Ramos (cell line): ENCODE measurements around the gene M1AP.
"Not testable (repeated sequence)": the region's sequence is repeated elsewhere in the genome, so short reads cannot be mapped to it uniquely, and the experiment has no call there.

ENCODE experiments used
- in situ Hi-C: fragments of 300-500 bp; cut with MboI; formaldehyde crosslinking; loops from one replicate; pipeline ENCODE4 v1.14.3; 2022; ENCODE audit warnings: low sequenced_read_pairs; ENCODE audit not compliant: unreplicated experiment

The M1AP gene

DNA sequence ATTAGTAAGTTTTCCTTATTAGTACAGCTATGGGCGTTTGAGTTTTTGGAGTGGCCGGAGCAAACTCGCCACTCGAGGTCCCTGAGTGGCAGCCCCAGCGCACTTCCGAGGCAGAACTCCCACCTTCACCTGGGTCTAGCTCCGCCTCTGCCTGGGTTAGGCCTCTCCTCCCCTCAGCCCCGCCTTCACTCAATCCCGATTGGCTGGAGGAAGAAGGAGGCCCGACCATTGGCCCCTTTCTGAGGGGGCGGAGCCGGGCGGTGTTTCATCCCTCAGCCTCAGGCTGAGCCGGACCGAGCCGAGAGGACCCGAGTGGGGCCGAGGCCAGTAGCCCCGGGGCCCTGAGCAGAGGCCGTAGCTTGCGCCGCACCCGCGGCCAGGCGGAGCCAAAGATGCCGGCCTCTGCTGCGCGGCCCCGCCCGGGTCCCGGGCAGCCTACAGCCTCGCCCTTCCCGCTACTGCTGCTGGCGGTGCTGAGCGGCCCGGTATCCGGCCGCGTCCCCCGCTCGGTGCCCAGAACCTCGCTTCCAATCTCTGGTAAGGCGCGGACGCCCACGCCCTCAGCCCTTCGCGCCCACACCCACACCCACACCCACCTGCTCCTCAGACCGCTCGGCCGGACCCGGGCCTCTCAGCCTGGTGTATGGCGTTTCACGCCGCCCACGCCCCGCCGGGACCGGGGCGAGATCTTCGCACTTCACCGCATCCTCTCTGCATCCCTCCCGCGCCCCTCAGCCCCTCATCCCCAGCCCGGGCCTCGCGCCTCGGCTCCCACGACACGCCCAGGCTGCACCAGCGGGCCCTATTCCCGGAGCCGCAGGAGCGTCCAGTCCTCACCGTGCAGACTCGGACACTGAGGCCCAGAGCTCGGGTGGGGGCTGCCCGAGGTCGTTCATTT lies 6.1 kb upstream of the M1AP start, which contains the start of gene SEMA4F:
SEMA4F (plus strand) TSS at position 263 of the 898 bp plus-strand sequence; CDS start at position 393, 130 bp downstream.
- in situ Hi-C loops: no loop called here

DNA sequence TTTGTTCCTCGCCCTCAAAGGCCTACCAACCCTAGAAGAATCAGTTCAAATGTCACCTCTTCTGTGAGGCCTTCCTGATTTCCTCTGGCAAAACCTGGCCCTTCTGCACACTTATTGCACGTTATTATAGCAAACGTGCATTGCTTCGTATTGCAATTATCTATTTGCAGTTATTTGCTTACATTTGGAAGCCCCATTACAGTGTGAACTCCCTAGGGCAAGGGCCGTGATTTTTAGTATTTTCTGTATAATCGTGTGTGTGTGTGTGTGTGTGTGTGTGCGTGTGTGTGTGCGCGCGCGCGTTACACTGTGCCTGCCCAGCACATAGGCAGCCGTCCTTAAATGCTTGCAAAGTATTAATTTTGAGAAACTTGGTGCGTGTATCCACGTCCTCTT lies 5.5 kb upstream of the M1AP start:
- in situ Hi-C loops: no loop called here

DNA sequence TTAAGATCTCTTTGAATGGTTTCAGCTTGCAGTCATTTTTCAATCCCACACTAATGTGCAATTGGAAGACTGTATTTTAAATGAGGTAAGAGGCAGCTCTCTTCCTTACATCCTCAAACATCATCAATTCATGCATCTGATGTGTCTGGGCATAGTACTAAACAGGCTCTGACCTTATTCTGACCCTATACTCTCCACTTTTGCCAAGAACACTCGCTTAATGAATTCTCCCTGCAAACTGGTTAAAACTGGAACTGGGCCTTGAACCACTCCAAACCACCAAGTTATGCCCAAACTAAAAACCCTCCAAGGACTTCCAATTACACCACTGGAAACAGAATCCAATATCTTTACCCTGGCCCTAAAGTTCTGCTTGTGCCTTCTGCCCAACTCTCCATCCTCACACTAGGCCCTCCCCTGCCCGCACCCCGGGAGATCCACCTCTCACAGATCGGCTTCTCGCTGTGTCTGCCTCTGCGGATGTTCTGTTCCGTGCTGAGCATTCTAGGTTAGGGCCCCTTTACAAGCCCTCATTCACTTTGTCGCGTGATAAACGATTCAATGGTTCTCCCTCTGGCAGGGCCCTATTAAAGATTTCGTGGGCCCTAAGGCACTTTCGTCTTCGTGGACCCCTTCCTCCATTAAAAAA lies 1.2 kb downstream of the M1AP start:
- in situ Hi-C loops: no loop called here

DNA sequence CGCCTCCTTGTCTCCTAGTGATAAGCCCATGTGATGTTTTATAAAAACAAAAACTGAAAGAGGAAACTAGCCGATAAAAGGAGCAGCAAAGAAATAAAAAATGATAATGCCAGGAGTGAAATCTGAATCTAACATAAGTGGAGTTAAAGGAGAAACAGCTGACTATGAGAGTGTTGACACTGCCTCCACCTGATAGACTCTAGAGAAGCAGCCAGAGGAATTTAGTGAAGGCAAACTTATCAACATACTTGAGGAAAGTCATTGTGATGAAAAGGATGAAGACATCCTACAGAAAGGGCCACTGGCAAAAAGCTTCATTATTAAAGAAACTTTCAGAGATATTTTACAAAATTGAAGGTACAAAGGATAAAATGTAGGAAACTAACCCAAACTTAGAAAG lies 1.9 kb downstream of the M1AP start:
- in situ Hi-C loops: no loop called here

DNA sequence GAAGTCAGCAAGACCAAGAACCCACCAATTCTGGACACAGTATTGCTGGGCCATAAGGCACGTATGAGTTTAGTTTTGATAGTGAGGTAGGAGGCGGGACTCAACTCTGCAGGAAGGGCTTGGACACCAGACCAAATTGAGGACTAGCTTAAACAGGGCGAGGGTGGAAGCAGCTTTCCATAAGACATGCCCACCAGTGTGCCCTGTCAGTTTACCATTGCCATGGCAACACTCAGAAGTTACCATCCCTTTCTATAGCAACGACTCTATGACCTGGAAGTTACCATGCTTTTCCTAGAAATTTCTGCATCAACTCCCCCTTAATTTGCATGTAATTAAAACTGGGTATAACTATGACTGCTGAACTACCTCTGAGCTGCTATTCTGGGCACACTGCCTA lies 2.8 kb downstream of the M1AP start:
- in situ Hi-C loops: no loop called here

DNA sequence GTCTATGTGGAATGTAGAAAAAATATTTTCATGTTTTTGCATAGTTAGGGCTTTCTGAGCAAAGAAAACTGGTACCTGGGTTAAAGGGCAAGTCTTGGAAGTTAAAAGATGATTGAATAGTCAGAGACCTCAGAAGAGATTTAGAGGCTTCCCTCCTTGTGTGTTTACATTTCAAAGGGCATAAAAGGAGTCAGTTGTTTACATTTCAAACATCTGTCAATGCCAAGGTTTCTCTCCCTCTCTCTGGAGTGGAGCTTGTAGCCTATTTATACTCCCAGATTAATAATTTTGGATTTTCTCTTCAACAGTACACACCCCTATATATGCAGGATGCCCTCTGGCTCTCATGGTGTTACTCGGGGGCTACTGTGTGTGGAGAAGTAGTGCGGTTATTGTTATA lies 8.6 kb downstream of the M1AP start:
- in situ Hi-C loops: no loop called here

DNA sequence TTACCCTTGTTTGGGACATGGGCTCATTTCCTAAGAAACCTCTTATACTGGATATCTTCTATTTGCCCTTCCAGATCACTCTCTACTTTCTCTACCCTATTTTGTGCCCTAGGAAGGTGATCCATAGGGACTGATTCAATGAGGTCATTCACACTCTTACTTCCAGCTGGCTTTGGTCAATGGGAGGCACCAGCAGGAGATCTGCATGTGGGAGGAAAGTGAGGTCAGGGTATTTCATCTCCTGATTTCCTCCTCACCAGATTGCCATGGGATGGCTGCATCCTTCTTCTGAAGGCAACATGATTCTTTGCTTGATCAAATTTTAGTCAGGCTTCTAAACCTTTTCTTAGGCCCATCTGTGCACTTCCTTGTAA lies 15.2 kb downstream of the M1AP start:
- in situ Hi-C loops: no loop called here

DNA sequence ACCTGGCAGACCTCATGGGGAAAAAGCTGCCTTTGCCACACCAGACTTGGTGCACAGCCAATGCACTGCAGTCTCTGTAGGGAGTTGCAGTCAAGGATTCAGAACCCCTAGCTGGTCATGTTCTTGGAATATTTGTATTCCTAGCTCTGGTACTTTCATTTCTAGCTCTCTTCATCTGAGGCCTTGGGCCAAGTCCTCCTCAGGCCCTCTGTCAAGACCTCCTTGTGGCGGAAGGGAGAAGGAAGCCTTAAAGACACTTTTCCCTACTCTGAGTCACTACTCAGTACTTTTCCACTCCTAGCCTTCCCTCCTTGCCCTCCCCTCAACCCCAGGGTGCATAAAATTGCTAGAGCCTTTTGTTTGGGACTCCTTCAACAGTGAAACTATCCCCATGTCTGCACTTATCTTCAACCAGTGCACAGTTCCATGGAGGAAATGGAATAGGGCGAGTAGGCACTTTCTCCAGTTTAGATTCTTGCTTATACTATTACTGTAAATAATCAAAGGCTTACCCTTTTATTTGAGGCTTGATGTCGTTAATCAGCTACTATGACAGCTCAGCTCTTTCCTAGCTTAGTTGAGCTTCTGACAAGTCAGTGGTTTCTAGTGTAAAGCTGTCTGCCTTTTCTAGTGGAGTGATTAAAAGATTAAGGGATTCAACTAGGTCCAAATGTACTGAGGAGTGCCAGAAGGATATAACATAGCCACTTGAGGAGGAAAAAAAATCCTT lies 15.8 kb downstream of the M1AP start:
- in situ Hi-C loops: no loop called here

DNA sequence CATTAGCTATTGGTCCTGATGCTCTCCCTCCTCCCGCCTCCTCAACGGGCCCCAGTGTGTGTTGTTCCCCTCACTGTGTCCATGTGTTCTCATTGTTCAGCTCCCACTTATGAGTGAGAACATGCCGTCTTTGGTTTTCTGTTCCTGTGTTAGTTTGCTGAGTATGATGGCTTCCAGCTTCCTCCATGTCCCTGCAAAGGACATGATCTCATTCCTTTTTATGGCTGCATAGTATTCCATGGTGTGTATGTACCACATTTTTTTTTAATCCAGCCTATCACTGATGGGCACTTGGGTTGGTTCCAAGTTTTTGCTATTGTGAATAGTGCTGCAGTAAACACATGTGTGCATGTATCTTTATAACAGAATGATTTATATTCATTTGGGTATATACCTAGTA lies 17.7 kb downstream of the M1AP start:
- in situ Hi-C loops: not testable (repeated sequence)

DNA sequence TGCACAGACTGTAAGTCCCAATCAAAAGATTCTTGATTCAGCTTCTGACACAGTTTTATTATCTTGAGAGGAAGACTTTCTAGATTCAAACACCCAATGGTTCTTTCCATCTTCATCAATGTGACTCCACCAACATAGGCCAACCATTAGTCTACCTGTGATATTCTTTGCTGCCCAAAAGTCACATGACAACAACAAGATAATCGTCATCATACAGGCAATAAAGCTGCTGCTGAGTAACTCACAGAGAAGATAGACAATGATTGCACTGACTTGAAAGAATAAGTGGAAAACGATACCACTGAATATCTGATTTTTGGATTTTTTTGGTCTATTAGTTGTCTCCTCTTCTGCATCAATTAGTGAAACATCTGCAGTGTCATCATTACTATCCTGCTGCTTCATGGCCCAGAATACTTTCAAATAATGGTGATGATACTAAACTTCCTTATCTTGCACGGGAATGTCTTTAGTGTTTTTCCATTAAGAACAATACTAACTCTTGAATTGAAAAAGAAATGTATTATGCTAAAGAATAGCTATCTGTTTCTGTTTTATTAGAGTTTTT lies 19.5 kb downstream of the M1AP start:
- in situ Hi-C loops: no loop called here

DNA sequence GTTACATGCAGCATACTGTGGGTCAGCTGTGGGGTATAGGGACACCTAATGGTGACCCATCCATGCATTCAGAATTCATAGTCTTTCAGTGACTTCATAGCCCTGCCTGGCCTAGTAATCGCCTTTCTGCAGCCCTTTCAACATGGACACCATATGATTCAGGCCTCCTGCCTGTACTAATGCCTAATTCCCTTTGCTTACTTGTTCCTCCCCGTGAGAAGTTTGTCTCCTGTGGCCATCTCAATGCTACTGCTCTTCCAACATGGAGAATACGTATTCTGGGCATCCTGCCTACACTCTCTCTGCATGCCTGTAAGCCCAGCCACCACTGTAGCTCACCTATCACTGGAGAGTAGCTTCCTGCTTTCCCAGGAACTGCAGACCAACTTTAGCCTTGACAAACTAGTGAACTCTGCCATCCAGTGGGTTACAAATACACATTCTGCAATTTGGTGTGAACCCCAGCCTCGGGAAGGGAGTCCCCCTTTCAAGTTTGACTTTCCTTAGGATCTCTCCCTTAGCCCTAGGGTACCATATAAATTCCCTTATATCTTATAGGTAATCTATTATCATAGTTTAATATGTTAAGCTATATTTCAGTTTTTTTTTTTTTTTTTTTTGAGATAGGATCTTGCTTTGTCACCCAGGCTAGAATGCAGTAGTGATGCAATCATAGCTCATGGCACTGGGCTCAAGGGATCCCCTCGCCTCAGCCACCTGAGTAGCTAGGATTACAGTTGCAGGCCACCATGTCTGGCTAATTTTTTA lies 22.3 kb downstream of the M1AP start:
- in situ Hi-C loops: no loop called here

DNA sequence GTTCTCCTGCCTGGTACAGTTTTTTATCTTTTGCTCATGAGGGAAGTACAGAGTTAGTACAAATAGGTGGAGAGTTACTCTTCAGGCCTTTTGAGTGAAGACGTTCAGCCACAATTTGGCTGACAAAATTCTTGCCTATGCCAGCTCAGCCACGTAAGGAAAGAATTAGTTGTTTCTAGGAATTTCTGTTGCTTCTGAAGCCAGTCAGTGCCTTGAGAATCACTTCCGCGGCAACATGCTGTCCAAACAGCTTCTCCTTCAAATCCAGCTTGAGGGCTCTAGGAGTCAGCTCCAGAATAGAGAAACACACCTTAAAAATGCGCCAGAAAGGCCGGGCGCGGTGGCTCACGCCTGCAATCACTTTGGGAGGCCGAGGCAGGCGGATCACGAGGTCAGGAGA lies 27.5 kb downstream of the M1AP start:
- in situ Hi-C loops: no loop called here

DNA sequence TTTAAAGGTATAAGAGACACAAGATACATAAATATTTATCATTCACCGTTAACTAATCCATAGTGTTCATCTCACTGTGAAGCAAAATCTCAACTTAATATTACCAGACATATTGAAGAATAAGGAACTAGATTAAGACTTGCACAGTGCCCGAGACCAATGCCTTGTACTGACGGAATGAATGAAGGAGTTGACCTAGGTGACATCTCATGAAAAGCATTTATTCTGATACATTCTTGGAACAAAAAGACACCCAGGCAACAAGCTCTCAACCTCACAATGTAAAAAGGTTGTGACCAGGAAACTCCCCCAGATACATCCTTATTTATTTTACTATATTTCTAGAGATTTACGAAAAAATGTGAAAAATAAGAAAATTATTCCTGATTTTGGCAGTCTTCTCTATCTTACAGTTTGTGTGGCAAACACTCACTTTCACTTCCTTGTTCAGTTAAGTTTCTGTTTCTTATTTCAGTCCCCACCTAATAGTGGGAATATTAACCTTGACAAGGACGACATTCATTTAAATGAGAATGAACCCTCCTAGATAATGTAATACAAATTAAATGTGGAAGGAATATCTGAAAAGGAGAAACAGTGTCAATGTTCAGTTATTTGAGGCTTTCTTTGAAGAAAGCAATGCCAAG lies 28.4 kb downstream of the M1AP start:
- in situ Hi-C loops: no loop called here

DNA sequence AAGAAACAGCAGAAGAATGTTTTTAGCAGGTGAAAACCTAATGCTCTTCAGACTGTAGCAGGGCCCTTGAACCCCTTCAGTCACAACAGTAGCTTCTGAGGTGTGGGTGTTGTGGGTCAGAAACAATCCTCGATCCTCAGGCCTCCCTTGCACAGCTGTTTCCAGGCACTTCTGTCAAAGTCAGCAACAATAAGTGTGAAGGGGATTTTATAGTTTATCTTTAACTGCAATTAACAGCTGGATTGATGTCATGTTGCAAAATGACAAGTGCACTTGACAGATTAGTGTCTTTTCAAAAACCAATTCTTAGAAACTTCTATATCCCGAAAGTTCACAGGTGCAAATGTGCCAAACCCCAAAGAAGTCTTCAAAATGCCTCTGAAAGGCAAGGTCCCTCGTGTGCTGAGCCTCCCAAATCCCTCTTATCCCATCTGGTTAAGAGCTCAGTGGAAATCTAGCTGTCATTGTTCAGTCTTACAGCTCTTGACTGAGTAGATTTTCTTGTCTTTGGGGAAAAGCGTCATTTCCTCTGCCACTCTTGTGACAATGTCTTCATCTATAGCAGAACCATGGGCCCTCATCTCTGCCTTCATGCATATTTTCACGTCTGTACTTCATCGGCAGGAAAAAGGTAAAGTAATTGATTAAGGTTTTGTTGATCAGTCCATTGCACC lies 29.6 kb downstream of the M1AP start:
- in situ Hi-C loops: no loop called here

DNA sequence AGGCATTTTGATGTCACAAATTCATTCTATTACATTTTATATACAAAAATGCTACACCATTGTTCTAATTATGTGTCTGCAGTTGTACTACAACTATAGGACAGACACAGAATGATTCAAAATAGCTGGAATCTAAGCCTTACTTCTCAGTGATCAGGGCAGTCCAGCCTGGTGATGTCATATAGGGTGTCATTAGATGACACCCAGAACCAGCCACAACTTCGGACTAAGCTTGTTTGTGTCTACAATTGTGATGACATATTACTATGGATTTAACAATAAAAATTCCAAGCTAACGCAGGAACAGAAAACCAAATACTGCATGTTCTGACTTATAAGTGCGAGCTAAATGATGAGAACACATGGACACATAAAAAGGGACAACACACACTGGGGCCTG lies 31.0 kb downstream of the M1AP start:
- in situ Hi-C loops: no loop called here

DNA sequence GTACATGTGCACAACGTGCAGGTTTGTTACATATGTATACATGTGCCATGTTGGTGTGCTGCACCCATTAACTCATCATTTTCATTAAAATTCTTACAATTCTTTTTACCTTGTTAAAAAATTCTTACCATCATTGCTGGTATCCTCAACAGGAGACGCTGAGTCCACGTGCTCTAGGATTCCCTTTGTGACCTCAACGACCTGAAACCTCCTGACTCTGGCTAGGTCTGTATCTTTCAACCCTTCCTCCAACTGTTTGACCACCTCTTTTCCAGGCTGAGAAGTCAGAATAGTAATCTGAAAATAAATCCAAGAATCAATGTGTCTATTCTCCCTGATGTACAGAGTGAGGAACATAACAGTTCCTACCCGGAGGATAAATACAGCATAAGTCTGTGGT lies 41.2 kb downstream of the M1AP start:
- in situ Hi-C loops: no loop called here

DNA sequence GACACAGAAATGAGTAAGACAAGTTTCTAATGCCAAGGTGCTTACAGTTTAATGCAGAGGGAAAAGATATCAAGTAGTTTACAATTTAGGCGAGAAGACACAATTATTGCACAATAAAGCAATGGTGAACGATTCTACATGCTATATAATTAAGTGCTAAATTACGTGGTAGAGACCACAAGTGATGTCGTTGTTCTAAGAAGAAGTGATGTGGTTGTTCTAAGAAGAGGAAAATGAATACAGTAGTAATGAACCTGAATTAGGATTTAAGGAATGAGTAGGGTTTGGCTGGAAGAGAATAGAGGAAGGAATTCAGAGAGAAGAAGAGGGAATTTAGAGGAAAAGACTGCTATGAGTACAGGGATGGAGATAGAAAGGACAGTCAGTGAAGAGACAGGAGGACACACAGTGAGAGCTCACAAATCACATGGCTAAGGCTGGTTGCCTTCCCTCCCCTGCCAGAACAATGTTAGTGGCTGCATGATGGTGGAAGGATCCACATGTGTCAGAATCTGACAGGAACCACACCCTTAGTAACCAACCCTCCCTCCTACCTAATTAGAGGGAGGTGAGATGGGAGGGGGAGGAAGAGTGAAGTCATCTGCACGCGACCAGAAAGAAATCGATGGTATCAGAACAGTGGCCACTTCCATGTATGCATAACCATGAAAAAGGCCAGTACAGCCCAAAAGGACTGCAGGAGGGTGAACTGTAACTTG lies 44.7 kb downstream of the M1AP start:
- in situ Hi-C loops: no loop called here

DNA sequence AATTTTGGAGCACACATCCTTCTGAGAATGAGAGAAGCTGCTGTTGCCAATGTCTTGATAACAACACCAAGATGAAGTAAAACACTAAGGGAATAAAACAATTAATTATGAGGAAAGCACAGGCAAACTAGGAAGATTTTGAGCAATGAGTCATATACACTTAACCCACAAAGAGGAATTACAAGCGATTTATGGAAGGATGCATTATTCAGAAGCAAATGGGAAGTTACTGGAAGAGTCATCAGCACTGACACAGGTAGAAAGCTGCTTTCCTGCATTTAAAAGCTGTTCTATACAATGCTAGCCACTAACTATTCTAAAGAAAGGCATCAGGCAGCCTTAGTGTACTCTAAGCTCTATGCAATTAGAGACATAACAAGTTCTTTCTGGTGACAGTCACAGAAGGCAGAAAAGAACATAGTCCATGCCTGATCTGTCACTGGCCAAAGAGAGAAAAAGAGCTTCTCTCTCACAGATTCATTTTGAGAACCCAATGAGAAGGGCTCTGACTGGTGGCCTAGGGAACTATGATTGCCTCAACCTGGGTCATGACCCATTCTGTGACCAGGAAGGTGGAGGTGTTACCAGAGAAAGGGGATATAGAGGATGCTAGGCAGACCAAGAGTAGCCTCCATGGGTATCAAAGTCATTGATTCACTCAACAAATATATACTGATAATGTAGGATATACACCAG lies 45.4 kb downstream of the M1AP start:
- in situ Hi-C loops: no loop called here
